GM23248 (cell line): Measurements from ENCODE around the gene ERI3.

Experiments used
- EZH2 ChIP-seq: fragments of 200-600 bp; sonication (generic); IDR thresholded peaks from 2 replicates; pipeline ENCODE4 v1.6.1; 2018; ENCODE audit warnings: antibody characterized with exemption, mild to moderate bottlenecking; ENCODE audit not compliant: insufficient read depth, poor library complexity, severe bottlenecking
- EZH2phosphoT487 ChIP-seq: fragments of 200-600 bp; sonication (generic); IDR thresholded peaks from 2 replicates; pipeline ENCODE4 v1.6.1; 2018; ENCODE audit warnings: antibody characterized with exemption, moderate library complexity, mild to moderate bottlenecking, low read depth; ENCODE audit not compliant: insufficient read depth

DNA sequence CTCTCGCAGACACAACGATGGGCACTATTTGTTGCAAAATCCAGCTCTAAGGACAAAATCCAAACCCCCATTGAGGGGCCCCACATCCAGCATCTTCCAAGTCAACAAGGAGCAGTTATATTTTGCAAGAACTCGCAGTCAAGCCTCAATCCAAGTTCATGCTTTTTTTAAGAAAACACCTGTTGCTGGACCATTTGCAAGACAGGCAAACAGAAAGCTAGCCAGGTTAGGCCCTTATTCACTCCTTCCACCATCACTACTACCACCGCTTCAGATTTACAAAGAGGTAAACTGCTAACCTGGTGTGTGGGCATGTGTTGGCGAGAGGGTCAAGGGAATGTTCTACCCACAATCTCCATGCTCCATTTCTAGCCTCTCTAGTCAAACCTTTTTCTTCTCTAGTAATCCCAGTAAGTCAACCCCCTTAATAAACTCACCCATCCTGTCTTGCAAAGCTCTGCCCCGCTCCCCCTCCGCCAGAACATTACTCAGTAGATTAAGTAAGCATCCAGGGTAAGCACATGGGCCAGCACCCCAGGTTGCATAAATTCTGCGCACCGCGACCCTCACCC lies 703 bp downstream of the ERI3 start:
- TF ChIP-seq EZH2: no peak
- no peak for TF ChIP-seq EZH2phosphoT487
